GM12878 (cell line): ENCODE data around the gene SIM1. TPM values are rescaled to one million over a fixed set of nuclear protein-coding genes. Genes with fewer than 3 reads are reported as not detected.

ENCODE experiments used
- ATAC-seq: fragments of 200-7000 bp; cut with Tn5 transposase; 3 replicates; pipeline ENCODE4 v1.9.1; 2020; ENCODE audit warnings: mild to moderate bottlenecking, moderate library complexity
- BruUV-seq: library from RNA; stranded (reverse); fragments of 400-500 nt; replicated peaks from 2 replicates; lab custom pipeline; 2021; lab: Mats Ljungman, UMichigan
- CTCF ChIA-PET: fragments of 300-600 bp; sonication (Branson Sonifier 250); formaldehyde crosslinking; extraction: SDS; loops from one replicate; lab custom pipeline; 2021; ENCODE audit warnings: inconsistent platforms; lab: Yijun Ruan, JAX
- POLR2A ChIA-PET: fragments of 350-600 bp; formaldehyde crosslinking; extraction: SDS; loops from one replicate; lab custom pipeline; 2021; ENCODE audit warnings: inconsistent platforms; lab: Charles Lee
- RAD21 ChIA-PET: fragments of 300-600 bp; sonication (Branson Sonifier 250); formaldehyde crosslinking; loops from one replicate; lab custom pipeline; 2023; ENCODE audit warnings: antibody characterized with exemption; ENCODE audit not compliant: unreplicated experiment; lab: Charles Lee
- SMC1A ChIA-PET: fragments of 300-600 bp; sonication (Branson Sonifier 250); formaldehyde crosslinking; loops from one replicate; lab custom pipeline; 2023; ENCODE audit not compliant: unreplicated experiment, uncharacterized antibody; lab: Charles Lee
- DNase-seq: peaks from one replicate; pipeline ENCODE4 v3.0.0-alpha.2; 2011; ENCODE audit warnings: low read depth, low spot score
- FAIRE-seq: peaks from 3 replicates; lab custom pipeline; 2011; peaks lifted over from hg19 to GRCh38; lab: Jason Lieb, UNC
- H2AFZ ChIP-seq: 2 replicates; pipeline ENCODE4 v1.6.0; 2011; ENCODE audit warnings: low read depth, low read length, control low read depth; ENCODE audit not compliant: control insufficient read depth
- H3K27ac ChIP-seq: 2 replicates; pipeline ENCODE4 v1.5.1; 2011; ENCODE audit warnings: control low read depth; ENCODE audit not compliant: control insufficient read depth, insufficient read depth
- H3K27me3 ChIP-seq, 2 experiments: replicated peaks in 1 of 2; 2 replicates each; pipeline versions ENCODE4 v1.6.0 to v1.6.1; 2011; ENCODE audit warnings: low read length in 1 of 2; ENCODE audit not compliant: control insufficient read depth in 2 of 2, insufficient read depth in 2 of 2
- H3K36me3 ChIP-seq, 2 experiments: 2 replicates each; pipeline ENCODE4 v1.5.1; 2011; ENCODE audit warnings: low read length in 1 of 2; ENCODE audit not compliant: control insufficient read depth in 2 of 2, insufficient read depth in 2 of 2
- H3K4me1 ChIP-seq: 2 replicates; pipeline ENCODE4 v1.6.1; 2011; ENCODE audit warnings: mild to moderate bottlenecking, low read length, moderate library complexity, mixed read lengths; ENCODE audit not compliant: control insufficient read depth, insufficient read depth
- H3K4me2 ChIP-seq: 2 replicates; pipeline ENCODE4 v1.6.0; 2011; ENCODE audit warnings: control low read depth; ENCODE audit not compliant: control insufficient read depth, insufficient read depth
- H3K4me3 ChIP-seq: fragments of 200-600 bp; sonication (generic); 2 replicates; pipeline ENCODE4 v1.5.1; 2016
- H3K79me2 ChIP-seq: 2 replicates; pipeline ENCODE4 v1.6.0; 2011; ENCODE audit warnings: low read length; ENCODE audit not compliant: control insufficient read depth, insufficient read depth
- H3K9ac ChIP-seq: 2 replicates; pipeline ENCODE4 v1.8.0; 2011; ENCODE audit warnings: low read length, control low read depth, mixed read lengths; ENCODE audit not compliant: control insufficient read depth, insufficient read depth
- H3K9me3 ChIP-seq: replicated peaks from 3 replicates; pipeline ENCODE4 v1.5.1; 2011; ENCODE audit warnings: mild to moderate bottlenecking, low read length; ENCODE audit not compliant: control insufficient read depth, insufficient read depth
- H4K20me1 ChIP-seq: 2 replicates; pipeline ENCODE4 v1.6.0; 2011; ENCODE audit not compliant: control insufficient read depth, insufficient read depth
- ASH2L ChIP-seq: fragments of 300-600, 200-600 bp; sonication (generic); IDR thresholded peaks from 2 replicates; pipeline ENCODE4 v1.6.1; 2017; ENCODE audit warnings: low read depth, mild to moderate bottlenecking, borderline replicate concordance
- CBFB ChIP-seq: IDR thresholded peaks from 2 replicates; pipeline ENCODE4 v1.6.1; 2016; ENCODE audit warnings: antibody characterized with exemption, low read depth
- EED ChIP-seq: sonication (generic); IDR thresholded peaks from 2 replicates; pipeline ENCODE4 v1.6.1; 2016; ENCODE audit warnings: antibody characterized with exemption, low read depth
- EGR1 ChIP-seq, 2 experiments: IDR thresholded peaks; 1 replicate in 1 of 2; 2 replicates in 1 of 2; pipeline ENCODE4 v1.6.1; 2011 to 2012; ENCODE audit warnings: low read depth in 2 of 2, low read length in 2 of 2, borderline replicate concordance in 1 of 2, mild to moderate bottlenecking in 1 of 2, moderate library complexity in 1 of 2
- ESRRA ChIP-seq: IDR thresholded peaks from 2 replicates; pipeline ENCODE4 v1.6.1; 2012; ENCODE audit warnings: mild to moderate bottlenecking, low read length, improper control_type of control experiment
- FOS ChIP-seq: IDR thresholded peaks from 3 replicates; pipeline ENCODE4 v1.6.1; 2011; ENCODE audit warnings: borderline replicate concordance; ENCODE audit not compliant: insufficient read length; ENCODE audit errors: extremely low read depth
- HCFC1 ChIP-seq: fragments of 150-350 bp; IDR thresholded peaks from 2 replicates; pipeline ENCODE4 v1.6.1; 2014; ENCODE audit warnings: low read length
- HDAC2 ChIP-seq: fragments of 200-600 bp; sonication (generic); IDR thresholded peaks from 2 replicates; pipeline ENCODE4 v1.6.1; 2017
- KLF5 ChIP-seq: fragments of 450-650 bp; IDR thresholded peaks from 2 replicates; pipeline ENCODE4 v1.6.1; 2014; ENCODE audit warnings: mild to moderate bottlenecking; ENCODE audit not compliant: partially characterized antibody
- NR2C1 ChIP-seq: fragments of 450-650 bp; IDR thresholded peaks from 2 replicates; pipeline ENCODE4 v1.6.1; 2017; ENCODE audit warnings: antibody characterized with exemption, mild to moderate bottlenecking, moderate library complexity
- PML ChIP-seq: IDR thresholded peaks from 2 replicates; pipeline ENCODE4 v1.6.1; 2012; ENCODE audit warnings: low read length, inconsistent platforms
- RAD21 ChIP-seq: IDR thresholded peaks from 2 replicates; pipeline ENCODE4 v1.6.1; 2011; ENCODE audit warnings: mild to moderate bottlenecking, low read depth, low read length, moderate library complexity; ENCODE audit not compliant: insufficient read depth
- RAD51 ChIP-seq: fragments of 450-650 bp; IDR thresholded peaks from 2 replicates; pipeline ENCODE4 v1.6.1; 2016; ENCODE audit warnings: moderate library complexity, mild to moderate bottlenecking, inconsistent platforms
- SMARCA5 ChIP-seq: fragments of 450-650 bp; IDR thresholded peaks from 2 replicates; pipeline ENCODE4 v1.6.1; 2017; ENCODE audit warnings: mild to moderate bottlenecking
- ZBED1 ChIP-seq: IDR thresholded peaks from 2 replicates; pipeline ENCODE4 v1.6.1; 2016; ENCODE audit warnings: borderline replicate concordance
- WGBS: methylation state at CpG from one replicate; pipeline ENCODE4 v1.1.6; 2016; ENCODE audit warnings: low lambda C conversion rate; ENCODE audit not compliant: insufficient replicate concordance, insufficient coverage; ENCODE audit errors: missing lambda C conversion rate; 5-methylcytosine and 5-hydroxymethylcytosine counted together
- in situ Hi-C: fragments of 300-500 bp; cut with MboI; formaldehyde crosslinking; loops from 9 replicates; pipeline ENCODE4 v1.14.3; 2018; ENCODE audit warnings: mixed read lengths
- intact Hi-C: fragments of 100-400 bp; cut with micrococcal nuclease; formaldehyde crosslinking; loops from one replicate; pipeline ENCODE4 v1.14.2; 2022; ENCODE audit not compliant: unreplicated experiment
- polyA plus RNA-seq, 11 experiments: library from polyadenylated mRNA; depleted of rRNA in 4 of 11; unstranded in 6 of 11; stranded (reverse) in 5 of 11; fragments of >200 nt; fragmentation: Nextera tagmentation in 4 of 11; fragmentation: Illumina TruSeq in 1 of 11; extraction: Ambion mirVana in 4 of 11; extraction: Trizol in 1 of 11; gene quantifications; 1 replicate in 1 of 11; 2 replicates in 10 of 11; pipeline versions ENCODE4 v1.2.1 to v1.2.3, GENCODE V29; 2011 to 2016; ENCODE audit warnings: inconsistent platforms in 2 of 11, missing spikeins in 2 of 11, low read depth in 1 of 11
- total RNA-seq, 4 experiments: library from RNA; depleted of rRNA in 3 of 4; stranded (reverse); fragments of >200 nt in 3 of 4; fragmentation: Illumina TruSeq in 1 of 4; extraction: Trizol in 1 of 4; gene quantifications; 2 replicates each; pipeline versions ENCODE4 v1.2.1 to v1.2.3, GENCODE V29; 2013 to 2021
- TF ChIP-seq, protein P1 (sequence below): fragments of 450-650 bp; IDR thresholded peaks from 2 replicates; pipeline ENCODE4 v1.6.1; 2016; ENCODE audit warnings: mild to moderate bottlenecking
- TF ChIP-seq, protein P2 (sequence below): fragments of 450-650 bp; IDR thresholded peaks from 2 replicates; pipeline ENCODE4 v1.6.1; 2017; ENCODE audit warnings: antibody characterized with exemption, mild to moderate bottlenecking, moderate library complexity

The SIM1 gene
- total and polyA plus RNA-seq, 10 of the 15 experiments (the other 5 are each of a cell fraction or from before 2014, with no cell fraction given), result not detected

DNA sequence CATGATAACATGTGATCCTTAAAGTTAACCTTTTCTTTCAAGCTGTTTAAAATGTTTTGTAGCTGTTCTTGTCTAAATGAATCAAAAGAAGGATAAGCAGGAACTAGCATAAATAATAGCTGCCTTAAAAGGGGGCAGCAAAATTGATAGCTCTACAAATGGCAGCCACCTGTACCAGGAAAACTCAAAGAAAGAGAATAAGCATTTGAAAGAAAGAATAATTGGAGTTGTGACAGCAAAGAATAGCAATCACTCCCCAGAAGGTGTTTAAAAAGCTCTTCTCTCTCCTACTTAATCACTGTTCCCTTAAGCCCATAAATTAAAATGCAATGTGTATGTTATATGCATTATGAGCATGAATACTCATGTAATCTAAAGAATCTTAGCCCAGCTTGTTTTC, 114.6 kb downstream of the SIM1 start:
- ChIA-PET CTCF (interaction anchor here (1.3 to 1.5 kb wide), 2 partner anchors 14 kb away, joined by 4 read pairs; no protein-coding TSS in a partner anchor), SMC1A (interaction anchor here (1.2 kb wide), 1 partner anchor 183 kb away, joined by 3 read pairs; no protein-coding TSS in a partner anchor), POLR2A (no interaction called here), RAD21 (no interaction called here)
- Histone ChIP-seq H3K4me3 (no peak overlapping the region), H3K27me3 (no peaks in the 10 kb centered on the region), H3K4me2 (no peak overlapping the region), H3K4me1 (no peaks in the 10 kb centered on the region), H3K79me2 (no peaks in the 10 kb centered on the region), H3K9ac (no peak overlapping the region), H3K27ac (no peak overlapping the region), H4K20me1 (no peaks in the 10 kb centered on the region), H3K36me3 (no peaks in the 10 kb centered on the region), H3K9me3 (no peaks in the 10 kb centered on the region), H2AFZ (no peak overlapping the region)
- ATAC-seq (no peak), FAIRE-seq (no peak), DNase-seq (no peak)
- BruUV-seq, result no TSS peak
- TF ChIP-seq PML (no peak), RAD51 (no peak)
- intact Hi-C loops, result no loop called here
- in situ Hi-C loops, result no loop called here

GRCh38 chr6:100349366-100349765, 115.4 kb downstream of the SIM1 start:
- no peak for FAIRE-seq
- Histone ChIP-seq H3K4me3 (no peak overlapping the region), H3K36me3 (no peaks in the 10 kb centered on the region), H3K9ac (no peak overlapping the region), H3K79me2 (no peaks in the 10 kb centered on the region), H3K4me2 (no peak overlapping the region), H3K9me3 (no peaks in the 10 kb centered on the region), H4K20me1 (no peaks in the 10 kb centered on the region), H3K27ac (no peak overlapping the region), H2AFZ (no peak overlapping the region), H3K27me3 (no peaks in the 10 kb centered on the region; a peak in 1 of 4 replicates), H3K4me1 (no peaks in the 10 kb centered on the region)
- no TSS peak for BruUV-seq
- ATAC-seq, result no peak
- intact Hi-C loops, result no loop called here
- in situ Hi-C loops, result no loop called here
- ChIA-PET POLR2A (interaction anchor here (0.5 kb wide), 1 partner anchor 696 kb away, joined by 7 read pairs; no protein-coding TSS in a partner anchor), CTCF (interaction anchor here (1.0 to 1.5 kb wide), 2 partner anchors 15 to 126 kb away, joined by 3 to 4 read pairs; no protein-coding TSS in a partner anchor), RAD21 (no interaction called here), SMC1A (no interaction called here)
- no peak for DNase-seq
- WGBS, result 90% methylated on average over 3 of the region's 3 CpGs
- TF ChIP-seq NR2C1 (no peak), SMARCA5 (no peak), EGR1 (IDR thresholded peaks at IDR 0.05; ENCODE audit: borderline replicate concordance in 1 of 2, low read depth in 2 of 2, low read length in 2 of 2) (no peak), FOS (no peak), CBFB (no peak), KLF5 (no peak), ZBED1 (no peak), ESRRA (no peak), ASH2L (no peak), HCFC1 (no peak), HDAC2 (no peak), RAD21 (no peak), EED (no peak)
- TF ChIP-seq, protein P1, sequence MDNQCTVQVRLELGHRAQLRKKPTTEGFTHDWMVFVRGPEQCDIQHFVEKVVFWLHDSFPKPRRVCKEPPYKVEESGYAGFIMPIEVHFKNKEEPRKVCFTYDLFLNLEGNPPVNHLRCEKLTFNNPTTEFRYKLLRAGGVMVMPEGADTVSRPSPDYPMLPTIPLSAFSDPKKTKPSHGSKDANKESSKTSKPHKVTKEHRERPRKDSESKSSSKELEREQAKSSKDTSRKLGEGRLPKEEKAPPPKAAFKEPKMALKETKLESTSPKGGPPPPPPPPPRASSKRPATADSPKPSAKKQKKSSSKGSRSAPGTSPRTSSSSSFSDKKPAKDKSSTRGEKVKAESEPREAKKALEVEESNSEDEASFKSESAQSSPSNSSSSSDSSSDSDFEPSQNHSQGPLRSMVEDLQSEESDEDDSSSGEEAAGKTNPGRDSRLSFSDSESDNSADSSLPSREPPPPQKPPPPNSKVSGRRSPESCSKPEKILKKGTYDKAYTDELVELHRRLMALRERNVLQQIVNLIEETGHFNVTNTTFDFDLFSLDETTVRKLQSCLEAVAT, result no peak
- TF ChIP-seq, protein P2, sequence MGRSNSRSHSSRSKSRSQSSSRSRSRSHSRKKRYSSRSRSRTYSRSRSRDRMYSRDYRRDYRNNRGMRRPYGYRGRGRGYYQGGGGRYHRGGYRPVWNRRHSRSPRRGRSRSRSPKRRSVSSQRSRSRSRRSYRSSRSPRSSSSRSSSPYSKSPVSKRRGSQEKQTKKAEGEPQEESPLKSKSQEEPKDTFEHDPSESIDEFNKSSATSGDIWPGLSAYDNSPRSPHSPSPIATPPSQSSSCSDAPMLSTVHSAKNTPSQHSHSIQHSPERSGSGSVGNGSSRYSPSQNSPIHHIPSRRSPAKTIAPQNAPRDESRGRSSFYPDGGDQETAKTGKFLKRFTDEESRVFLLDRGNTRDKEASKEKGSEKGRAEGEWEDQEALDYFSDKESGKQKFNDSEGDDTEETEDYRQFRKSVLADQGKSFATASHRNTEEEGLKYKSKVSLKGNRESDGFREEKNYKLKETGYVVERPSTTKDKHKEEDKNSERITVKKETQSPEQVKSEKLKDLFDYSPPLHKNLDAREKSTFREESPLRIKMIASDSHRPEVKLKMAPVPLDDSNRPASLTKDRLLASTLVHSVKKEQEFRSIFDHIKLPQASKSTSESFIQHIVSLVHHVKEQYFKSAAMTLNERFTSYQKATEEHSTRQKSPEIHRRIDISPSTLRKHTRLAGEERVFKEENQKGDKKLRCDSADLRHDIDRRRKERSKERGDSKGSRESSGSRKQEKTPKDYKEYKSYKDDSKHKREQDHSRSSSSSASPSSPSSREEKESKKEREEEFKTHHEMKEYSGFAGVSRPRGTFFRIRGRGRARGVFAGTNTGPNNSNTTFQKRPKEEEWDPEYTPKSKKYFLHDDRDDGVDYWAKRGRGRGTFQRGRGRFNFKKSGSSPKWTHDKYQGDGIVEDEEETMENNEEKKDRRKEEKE, result no peak
